GM18498 (cell line): ENCODE data around the gene SETD5.

Experiments
- ATAC-seq: cut with Tn5 transposase; IDR thresholded peaks from one replicate; pipeline ENCODE4 v1.9.1; 2021; ENCODE audit warnings: mild to moderate bottlenecking, moderate library complexity; ENCODE audit not compliant: unreplicated experiment

The SETD5 gene

GRCh38 chr3:9409981-9410854, 12.8 kb downstream of the SETD5 start:
- no peak for ATAC-seq

DNA sequence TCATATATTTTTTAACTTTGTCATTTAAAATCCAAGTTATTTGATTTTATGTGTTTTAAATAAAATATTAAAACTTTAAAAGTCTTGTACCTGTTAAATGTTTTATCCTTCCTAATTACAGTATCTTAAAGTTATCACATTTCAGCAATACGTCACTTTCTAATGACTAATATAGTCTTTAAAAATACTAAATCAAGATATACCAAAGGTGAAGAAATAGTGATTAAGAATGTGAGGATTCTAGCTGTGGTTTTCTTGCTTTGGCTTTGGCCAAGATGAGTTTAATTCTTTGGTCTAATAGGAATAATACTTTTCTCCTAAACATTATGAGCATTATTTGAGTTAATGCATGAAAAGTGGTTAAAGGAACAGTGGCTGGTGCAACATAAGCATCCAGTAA, 13.9 kb downstream of the SETD5 start:
- no peak for ATAC-seq

GRCh38 chr3:9412293-9412692, 14.9 kb downstream of the SETD5 start:
- no peak for ATAC-seq

GRCh38 chr3:9414826-9415225, 17.4 kb downstream of the SETD5 start:
- ATAC-seq = no peak

DNA sequence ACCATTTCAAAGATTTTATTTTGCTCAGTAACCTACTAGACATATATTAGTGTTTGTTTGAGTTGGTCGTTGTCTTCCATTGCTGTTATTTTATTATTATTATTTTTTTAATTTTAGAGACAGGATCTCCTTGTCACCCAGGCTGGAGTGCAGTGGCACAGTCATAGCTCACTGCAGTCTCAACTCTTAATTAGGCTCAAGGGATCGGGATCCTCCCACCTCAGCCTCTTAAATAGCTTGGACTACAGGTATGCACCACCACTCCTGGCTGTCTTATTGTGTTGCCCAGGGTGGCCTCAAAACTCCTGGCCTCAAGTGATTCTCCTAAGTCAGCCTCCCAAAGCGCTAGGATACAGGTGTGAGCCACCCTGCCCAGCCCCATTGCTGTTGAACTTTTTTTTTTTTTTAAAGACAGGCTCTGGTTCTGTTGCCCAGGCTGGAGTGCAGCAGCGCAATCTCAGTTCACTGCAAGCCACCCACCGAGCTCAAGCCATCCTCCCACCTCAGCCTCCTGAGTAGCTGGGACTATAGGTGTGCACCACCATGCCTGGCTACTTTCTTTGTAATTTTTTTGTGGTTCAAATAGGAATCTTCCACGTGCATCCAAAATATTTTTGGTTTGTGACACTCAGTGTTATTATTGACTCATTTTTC, 18.2 kb downstream of the SETD5 start:
- no peak for ATAC-seq

- no peak for ATAC-seq
These were observed 18.8 kb downstream of the SETD5 start for GRCh38 chr3:9416139-9416780.

DNA sequence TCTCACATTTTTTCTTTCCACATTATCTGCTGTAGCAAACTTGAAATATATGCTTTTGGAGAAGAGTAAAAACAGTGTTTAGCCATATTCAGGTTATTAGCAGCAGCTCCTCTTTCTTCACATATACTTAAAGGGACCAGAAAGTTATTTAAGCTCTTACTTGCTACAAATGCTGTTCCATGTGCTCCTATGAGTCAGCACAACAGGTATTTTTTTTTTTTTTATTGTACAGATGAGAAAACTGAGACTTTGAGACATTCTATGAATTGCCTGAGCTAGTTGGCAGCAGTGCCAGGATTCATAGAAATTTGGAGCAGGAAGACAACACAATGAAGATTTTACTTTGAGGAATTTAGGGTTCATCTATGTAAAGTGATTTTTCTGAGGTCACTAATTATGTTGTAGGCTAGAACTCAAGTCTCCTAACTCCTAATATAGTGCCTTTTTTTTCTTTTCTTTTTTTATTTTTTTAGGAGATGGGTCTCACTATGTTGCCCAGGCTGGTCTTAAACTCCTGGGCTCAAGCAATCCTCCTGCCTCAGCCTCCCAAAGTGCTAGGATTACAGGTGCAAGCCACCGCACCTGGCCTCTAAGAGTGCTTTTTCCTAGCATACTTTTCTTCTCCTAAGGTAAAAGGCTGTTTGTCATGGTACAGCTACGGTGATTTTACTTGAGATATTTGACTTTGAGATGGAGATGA, 23.6 kb downstream of the SETD5 start:
- ATAC-seq = no peak

DNA sequence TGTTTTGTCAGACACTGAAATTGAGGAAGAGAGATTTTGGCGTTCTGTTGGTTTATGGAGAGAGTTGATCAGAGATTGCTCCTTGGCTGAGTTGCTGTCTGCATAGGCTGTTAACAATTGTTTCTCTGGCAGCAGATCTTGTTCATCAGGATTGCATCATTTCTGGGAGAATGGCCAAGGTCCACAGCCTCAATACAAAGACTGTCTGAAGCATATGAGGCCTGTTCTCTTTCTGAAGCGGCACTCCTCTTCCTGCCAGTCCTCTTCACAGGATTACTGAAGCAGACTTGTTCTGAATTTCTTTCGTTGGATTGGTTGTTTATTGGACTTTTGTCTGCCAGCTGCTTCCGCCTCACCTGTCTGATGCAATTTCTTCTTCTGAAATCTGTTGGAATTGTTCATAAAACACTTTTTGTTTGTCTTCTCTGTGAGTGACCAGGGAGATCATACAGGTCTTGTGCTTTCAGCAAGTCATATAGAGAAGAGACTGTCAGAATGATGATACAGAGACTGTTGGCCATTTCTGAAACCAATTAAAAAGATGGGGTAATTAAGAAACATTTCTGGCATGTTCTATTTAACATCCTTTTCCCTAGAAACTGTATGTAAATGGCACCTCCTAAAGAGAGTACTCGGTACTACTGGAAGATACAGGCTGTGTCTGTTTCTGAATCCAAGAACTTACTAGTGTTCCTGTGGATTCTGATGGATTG, 25.5 kb downstream of the SETD5 start:
- no peak for ATAC-seq

- ATAC-seq = no peak
These were observed 31.0 kb downstream of the SETD5 start for GRCh38 chr3:9428411-9428810.

- ATAC-seq = no peak
These were observed 33.3 kb downstream of the SETD5 start for GRCh38 chr3:9430733-9431132.

DNA sequence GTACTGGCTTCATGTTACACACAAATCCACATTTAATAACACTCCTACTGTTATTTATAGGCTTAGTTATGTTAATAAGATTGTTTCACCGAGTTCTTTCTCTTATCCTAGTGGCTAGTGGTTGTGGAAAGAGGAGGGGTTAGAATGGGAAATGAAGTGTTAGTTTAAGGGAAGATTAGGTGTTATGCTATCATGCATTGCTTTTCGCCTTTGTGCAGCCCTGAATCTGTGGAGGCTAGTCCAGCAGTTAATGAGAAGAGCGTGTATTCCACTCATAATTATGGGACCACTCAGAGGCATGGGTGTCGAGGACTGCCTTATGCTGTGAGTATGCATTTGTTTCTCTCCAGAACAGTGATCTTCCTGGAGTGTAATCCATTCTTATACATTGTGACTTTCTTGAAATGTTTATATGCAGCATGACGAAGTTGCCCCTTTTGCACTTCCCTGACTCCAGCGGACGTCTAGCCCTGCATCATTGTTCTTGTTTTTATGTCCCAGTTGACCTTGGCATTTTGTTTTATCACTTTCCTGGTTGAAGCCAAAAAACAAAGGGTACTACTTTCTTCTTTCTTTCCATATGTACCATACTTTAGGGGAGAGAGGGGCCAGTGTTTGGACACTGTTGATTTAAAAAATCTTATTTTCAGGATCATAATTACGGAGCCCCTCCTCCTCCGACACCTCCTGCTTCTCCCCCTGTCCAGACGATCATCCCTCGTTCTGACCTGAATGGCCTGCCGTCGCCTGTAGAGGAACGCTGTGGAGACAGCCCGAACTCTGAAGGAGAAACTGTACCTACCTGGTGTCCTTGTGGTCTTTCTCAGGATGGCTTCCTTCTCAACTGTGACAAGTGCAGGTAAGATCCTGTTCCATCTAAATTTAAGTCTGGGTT, 36.5 kb downstream of the SETD5 start:
- ATAC-seq = no peak

- ATAC-seq = no peak
These were observed 37.9 kb downstream of the SETD5 start for GRCh38 chr3:9435316-9435715.

- no peak for ATAC-seq
These were observed 41.9 kb downstream of the SETD5 start for GRCh38 chr3:9439331-9439730.

- ATAC-seq = no peak
These were observed 44.2 kb downstream of the SETD5 start for GRCh38 chr3:9441501-9442221.

- ATAC-seq = no peak
These were observed 50.7 kb downstream of the SETD5 start for GRCh38 chr3:9448071-9448470.

- no peak for ATAC-seq
These were observed 51.2 kb downstream of the SETD5 start for GRCh38 chr3:9448643-9449042.

- no peak for ATAC-seq
These were observed 52.7 kb downstream of the SETD5 start for GRCh38 chr3:9450126-9450525.

GRCh38 chr3:9450991-9451390, 53.6 kb downstream of the SETD5 start:
- no peak for ATAC-seq

DNA sequence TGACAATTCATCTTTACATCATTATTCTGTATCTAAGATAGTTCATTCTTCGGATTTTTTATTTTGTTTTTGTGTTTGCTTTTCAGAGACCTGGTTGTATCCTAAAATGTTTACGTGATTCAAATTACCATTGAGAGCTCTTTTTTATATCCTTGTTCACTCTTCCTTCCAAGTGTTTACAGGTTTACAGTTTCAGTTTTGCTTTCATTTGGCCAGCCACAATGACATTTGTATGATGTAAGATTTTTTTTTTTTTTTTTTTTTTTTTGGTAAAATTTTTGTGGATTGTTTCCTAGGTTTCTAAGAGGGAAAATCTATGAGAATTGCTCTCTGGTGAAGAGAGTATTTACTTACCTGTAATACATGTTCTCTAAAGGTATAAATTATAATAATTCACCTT, 55.0 kb downstream of the SETD5 start:
- no peak for ATAC-seq
